SK-N-SH treated with all-trans-retinoic acid at 6 μM for 48 hours (cell line): ENCODE measurements around the gene CEMIP2.

Source experiments
- ATAC-seq: fragments of 200-7000 bp; cut with Tn5 transposase; 3 replicates; pipeline ENCODE4 v1.9.1; 2020; ENCODE audit warnings: mild to moderate bottlenecking, moderate library complexity
- ARNTL ChIP-seq: fragments of 450-650 bp; formaldehyde crosslinking; IDR thresholded peaks from 2 replicates; pipeline ENCODE4 v1.5.0; 2020; ENCODE audit warnings: low read depth, mild to moderate bottlenecking, moderate library complexity, borderline replicate concordance
- BACH2 ChIP-seq: fragments of 250-450 bp; sonication (Bioruptor Pico); IDR thresholded peaks from 2 replicates; pipeline ENCODE4 v1.9.0; 2021; ENCODE audit warnings: mild to moderate bottlenecking, borderline replicate concordance
- CSDC2 ChIP-seq: fragments of 250-450 bp; sonication (Bioruptor Pico); IDR thresholded peaks from 2 replicates; pipeline ENCODE4 v1.5.0; 2020; ENCODE audit warnings: mild to moderate bottlenecking, moderate library complexity
- GLIS3 ChIP-seq: fragments of 250-450 bp; sonication (Bioruptor Pico); IDR thresholded peaks from 2 replicates; pipeline ENCODE4 v1.5.0; 2020; ENCODE audit warnings: mild to moderate bottlenecking, moderate library complexity
- ISL1 ChIP-seq: fragments of 250-450 bp; sonication (Bioruptor Pico); IDR thresholded peaks from 2 replicates; pipeline ENCODE4 v2.1.2; 2022; ENCODE audit warnings: mild to moderate bottlenecking, moderate library complexity
- OSR1 ChIP-seq: fragments of 250-450 bp; sonication (Bioruptor Pico); IDR thresholded peaks from 2 replicates; pipeline ENCODE4 v1.8.0; 2022; ENCODE audit warnings: moderate library complexity, mild to moderate bottlenecking, inconsistent platforms
- RARB ChIP-seq: fragments of 250-450 bp; sonication (Bioruptor Pico); IDR thresholded peaks from 2 replicates; pipeline ENCODE4 v1.8.0; 2021; ENCODE audit warnings: mild to moderate bottlenecking, moderate library complexity
- SNAI2 ChIP-seq: fragments of 250-450 bp; sonication (Bioruptor Pico); IDR thresholded peaks from 2 replicates; pipeline ENCODE4 v1.5.0; 2020; ENCODE audit warnings: mild to moderate bottlenecking, moderate library complexity
- TCF4 ChIP-seq: fragments of 250-450 bp; sonication (Bioruptor Pico); IDR thresholded peaks from 2 replicates; pipeline ENCODE4 v1.8.0; 2021; ENCODE audit warnings: mild to moderate bottlenecking, moderate library complexity, borderline replicate concordance
- TOX ChIP-seq: fragments of 250-450 bp; sonication (Bioruptor Pico); IDR thresholded peaks from 2 replicates; pipeline ENCODE4 v1.8.0; 2021; ENCODE audit warnings: mild to moderate bottlenecking, moderate library complexity, borderline replicate concordance
- TSHZ2 ChIP-seq: fragments of 250-450 bp; sonication (Bioruptor Pico); IDR thresholded peaks from 2 replicates; pipeline ENCODE4 v1.5.0; 2020; ENCODE audit warnings: mild to moderate bottlenecking, moderate library complexity
- ZC3H10 ChIP-seq: fragments of 250-450 bp; sonication (Bioruptor Pico); IDR thresholded peaks from 2 replicates; pipeline ENCODE4 v1.5.1; 2021; ENCODE audit warnings: mild to moderate bottlenecking, moderate library complexity
- ZFP3 ChIP-seq: fragments of 250-450 bp; sonication (Bioruptor Pico); IDR thresholded peaks from 2 replicates; pipeline ENCODE4 v1.5.0; 2020; ENCODE audit warnings: mild to moderate bottlenecking, moderate library complexity
- ZFP30 ChIP-seq: fragments of 450-650 bp; formaldehyde crosslinking; IDR thresholded peaks from 2 replicates; pipeline ENCODE4 v1.5.0; 2022; ENCODE audit warnings: mild to moderate bottlenecking, moderate library complexity
- ZNF565 ChIP-seq: fragments of 450-650 bp; formaldehyde crosslinking; conservative IDR thresholded peaks from 2 replicates; pipeline ENCODE4 v1.5.0; 2020; ENCODE audit warnings: low read depth, mild to moderate bottlenecking, moderate library complexity
- ZNF70 ChIP-seq: fragments of 450-650 bp; formaldehyde crosslinking; IDR thresholded peaks from 2 replicates; pipeline ENCODE4 v1.5.0; 2020; ENCODE audit warnings: mild to moderate bottlenecking, moderate library complexity
- ZNF8 ChIP-seq: fragments of 450-650 bp; formaldehyde crosslinking; IDR thresholded peaks from 2 replicates; pipeline ENCODE4 v1.5.0; 2020; ENCODE audit warnings: mild to moderate bottlenecking, moderate library complexity
- TF ChIP-seq, protein P1 (sequence below): fragments of 250-450 bp; sonication (Bioruptor Pico); IDR thresholded peaks from 2 replicates; pipeline ENCODE4 v1.5.1; 2020; ENCODE audit warnings: low read depth, mild to moderate bottlenecking, moderate library complexity
- TF ChIP-seq, protein P2 (sequence below): fragments of 250-450 bp; sonication (Bioruptor Pico); IDR thresholded peaks from 2 replicates; pipeline ENCODE4 v1.8.0; 2021; ENCODE audit warnings: low read depth, mild to moderate bottlenecking, moderate library complexity, borderline replicate concordance

CEMIP2 gene

DNA sequence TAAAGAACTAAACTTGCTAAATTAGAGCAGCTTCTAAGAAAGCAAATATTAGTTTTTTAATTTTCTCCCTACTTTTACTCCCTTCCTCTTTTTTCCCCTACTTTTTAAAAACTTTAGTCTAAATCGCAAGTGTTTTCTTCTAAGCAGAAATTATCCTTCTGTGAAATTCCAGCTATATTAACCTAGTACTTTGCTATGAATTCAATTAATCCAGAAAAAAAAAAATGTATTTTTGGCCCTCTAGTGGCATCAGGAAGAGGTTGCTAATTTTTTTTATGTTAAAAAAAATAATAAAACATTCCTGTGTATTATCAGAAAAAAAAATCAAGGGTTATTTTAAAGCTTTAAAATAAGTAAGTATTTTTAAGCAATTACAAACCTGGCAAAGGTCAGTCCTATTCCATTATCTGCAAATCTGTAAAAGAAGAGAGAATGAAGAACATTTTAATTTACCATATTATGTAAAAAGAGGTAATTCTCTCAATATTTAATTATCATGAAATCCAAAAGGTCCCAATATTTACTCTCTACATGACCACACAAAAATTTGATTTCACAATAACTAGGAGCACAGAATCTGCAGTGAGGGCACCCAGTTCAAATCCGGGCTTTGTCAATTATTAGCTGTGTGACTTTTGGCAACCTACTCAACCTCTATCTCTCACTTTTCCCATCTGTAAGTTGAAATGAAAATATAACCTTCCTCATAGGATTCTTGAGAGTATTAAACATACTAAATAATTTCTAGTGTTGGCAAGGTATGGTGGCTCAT, 52.0 kb downstream of the CEMIP2 start:
- TF ChIP-seq, protein P1, sequence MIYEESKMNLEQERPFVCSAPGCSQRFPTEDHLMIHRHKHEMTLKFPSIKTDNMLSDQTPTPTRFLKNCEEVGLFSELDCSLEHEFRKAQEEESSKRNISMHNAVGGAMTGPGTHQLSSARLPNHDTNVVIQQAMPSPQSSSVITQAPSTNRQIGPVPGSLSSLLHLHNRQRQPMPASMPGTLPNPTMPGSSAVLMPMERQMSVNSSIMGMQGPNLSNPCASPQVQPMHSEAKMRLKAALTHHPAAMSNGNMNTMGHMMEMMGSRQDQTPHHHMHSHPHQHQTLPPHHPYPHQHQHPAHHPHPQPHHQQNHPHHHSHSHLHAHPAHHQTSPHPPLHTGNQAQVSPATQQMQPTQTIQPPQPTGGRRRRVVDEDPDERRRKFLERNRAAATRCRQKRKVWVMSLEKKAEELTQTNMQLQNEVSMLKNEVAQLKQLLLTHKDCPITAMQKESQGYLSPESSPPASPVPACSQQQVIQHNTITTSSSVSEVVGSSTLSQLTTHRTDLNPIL (CRISPR knock-in tag) = no peak
- TF ChIP-seq RARB (CRISPR knock-in tag) = no peak
- TF ChIP-seq, all 23 proteins: peak for 0
- no peak for ATAC-seq

GRCh38 chr9:71710856-71711255, 57.5 kb downstream of the CEMIP2 start:
- no peak for ATAC-seq
- no peak for TF ChIP-seq TCF4 (CRISPR knock-in tag)
- TF ChIP-seq ARNTL (CRISPR knock-in tag) = no peak
- no peak for TF ChIP-seq ZFP3 (CRISPR knock-in tag)
- TF ChIP-seq BACH2 (CRISPR knock-in tag) = no peak
- TF ChIP-seq TSHZ2 = no peak

DNA sequence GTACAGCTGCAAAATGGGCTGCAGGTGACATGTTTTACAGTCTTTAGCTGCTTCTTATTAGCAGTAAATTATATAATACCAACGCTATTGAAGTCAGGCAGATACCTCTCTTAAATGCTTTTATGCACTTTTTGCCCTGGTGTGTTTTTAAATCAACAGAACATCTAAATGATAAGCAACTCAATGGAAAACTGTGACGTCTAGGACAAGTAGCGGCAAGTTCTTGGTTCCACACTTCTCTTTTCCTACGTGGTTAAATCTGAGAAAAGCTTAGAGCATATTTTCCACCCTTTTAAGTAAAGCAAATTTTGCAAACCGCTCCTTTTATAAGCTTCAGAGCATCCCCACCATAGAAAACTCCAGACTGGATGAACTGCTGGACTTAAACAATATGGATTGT, 58.1 kb downstream of the CEMIP2 start:
- TF ChIP-seq TCF4 (CRISPR knock-in tag) (no peak), TOX (CRISPR knock-in tag) (no peak), ZC3H10 (CRISPR knock-in tag) (no peak), CSDC2 (CRISPR knock-in tag) (no peak), ARNTL (CRISPR knock-in tag) (no peak), ISL1 (CRISPR knock-in tag) (no peak), GLIS3 (CRISPR knock-in tag) (no peak), ZNF565 (CRISPR knock-in tag) (no peak), ZNF70 (CRISPR knock-in tag) (no peak), ZFP30 (no peak), SNAI2 (CRISPR knock-in tag) (no peak), OSR1 (CRISPR knock-in tag) (no peak), ZNF8 (no peak), TSHZ2 (no peak), ZFP3 (CRISPR knock-in tag) (no peak), RARB (CRISPR knock-in tag) (no peak), BACH2 (CRISPR knock-in tag) (no peak)
- TF ChIP-seq, protein P2, sequence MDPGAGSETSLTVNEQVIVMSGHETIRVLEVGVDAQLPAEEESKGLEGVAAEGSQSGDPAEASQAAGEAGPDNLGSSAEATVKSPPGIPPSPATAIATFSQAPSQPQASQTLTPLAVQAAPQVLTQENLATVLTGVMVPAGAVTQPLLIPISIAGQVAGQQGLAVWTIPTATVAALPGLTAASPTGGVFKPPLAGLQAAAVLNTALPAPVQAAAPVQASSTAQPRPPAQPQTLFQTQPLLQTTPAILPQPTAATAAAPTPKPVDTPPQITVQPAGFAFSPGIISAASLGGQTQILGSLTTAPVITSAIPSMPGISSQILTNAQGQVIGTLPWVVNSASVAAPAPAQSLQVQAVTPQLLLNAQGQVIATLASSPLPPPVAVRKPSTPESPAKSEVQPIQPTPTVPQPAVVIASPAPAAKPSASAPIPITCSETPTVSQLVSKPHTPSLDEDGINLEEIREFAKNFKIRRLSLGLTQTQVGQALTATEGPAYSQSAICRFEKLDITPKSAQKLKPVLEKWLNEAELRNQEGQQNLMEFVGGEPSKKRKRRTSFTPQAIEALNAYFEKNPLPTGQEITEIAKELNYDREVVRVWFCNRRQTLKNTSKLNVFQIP = no peak
- TF ChIP-seq, protein P1 (CRISPR knock-in tag) = no peak
- no peak for ATAC-seq
